ENCODE measurements around the gene RASGRP3. TPM values are rescaled to one million over a fixed set of nuclear protein-coding genes. Genes with fewer than 3 reads are reported as not detected.
A peak's percentile ranks its signal among the peaks of the same experiment; 100 is the strongest.

RASGRP3 gene
- total RNA-seq, 1 experiment from 2014 or later = 0.59 TPM

DNA sequence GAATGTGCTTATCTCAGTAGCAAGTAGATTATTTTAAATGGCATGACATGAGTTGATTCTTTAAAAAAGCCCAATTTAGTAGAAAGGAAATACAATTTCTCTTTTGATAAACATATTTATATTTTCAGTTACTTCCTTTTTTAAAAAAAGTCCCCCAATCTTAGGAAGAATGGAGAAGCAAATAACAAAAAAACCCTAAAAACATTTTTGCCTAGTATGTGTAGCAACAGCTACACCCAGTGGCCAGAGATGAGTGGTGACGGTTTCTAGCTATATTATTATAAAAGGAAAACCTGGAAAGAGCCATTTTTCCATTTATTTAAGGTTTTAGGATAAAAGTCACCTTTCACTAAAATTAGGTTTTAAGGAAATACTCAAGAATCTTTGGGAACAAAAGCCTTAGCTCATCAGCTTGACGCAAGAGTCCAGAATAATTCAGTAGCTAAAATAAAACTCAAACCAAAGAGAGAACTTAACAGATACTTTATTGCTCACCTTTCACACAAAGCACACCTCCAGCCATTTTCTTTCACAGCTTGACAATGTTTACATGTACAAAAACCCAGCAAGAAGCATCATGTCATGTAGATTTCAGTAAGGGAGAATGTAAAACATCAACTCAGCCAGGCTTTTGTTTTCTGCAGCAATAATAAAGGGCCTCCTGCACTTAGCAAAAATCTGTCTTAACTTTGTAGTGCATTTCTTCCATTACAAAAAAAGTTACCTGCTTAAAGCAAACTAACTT lies 106.9 kb downstream of the RASGRP3 start:
- no peak overlapping the region for H3K9ac ChIP-seq (ENCODE audit: low read length)
- ChIA-PET POLR2A (no interaction called here), RAD21 (ENCODE audit: low non-redundant PET in 1 of 2, low total read pairs in 2 of 2, uncharacterized antibody in 2 of 2, unreplicated experiment in 2 of 2) (interaction anchor here in 1 of 2 experiments (1.3 kb wide), 1 partner anchor 170 kb away, joined by 5 read pairs; no protein-coding TSS in a partner anchor), CTCF (interaction anchor here (0.7 to 2.6 kb wide), 20 partner anchors 8 to 549 kb away, joined by 3 to 25 read pairs (median 3); partner anchors contain the start of genes FAM98A and RASGRP3)
- H2AFZ ChIP-seq (ENCODE audit: low read depth, low read length, poor library complexity, severe bottlenecking) = no peak overlapping the region
- H3K36me3 ChIP-seq (ENCODE audit: control insufficient read depth in 1 of 2, insufficient read depth in 2 of 2, low read length in 2 of 2) = peaks cover 11 to 14% of the 10 kb centered on the region in 2 experiments
- DNase-seq (ENCODE audit: low read depth, low spot score) (no peak), ATAC-seq (peak; percentile 36; the same call in 1 of the 2 replicates)
- intact Hi-C loops (cut with micrococcal nuclease) = loop anchor here (2.0 to 10.0 kb wide), 5 partner anchors 109 to 811 kb away; partner anchors contain the start of genes LTBP1 and RASGRP3
- no TSS peak for BruUV-seq (replicated peaks)
- no peaks in the 10 kb centered on the region for H3K79me2 ChIP-seq (ENCODE audit: insufficient read depth, low read length)
- H3K4me1 ChIP-seq (ENCODE audit: control insufficient read depth in 1 of 2, insufficient read depth in 2 of 2, low read length in 2 of 2) = no peaks in the 10 kb centered on the region
- H3K27me3 ChIP-seq (ENCODE audit: insufficient read depth, low read length) = no peaks in the 10 kb centered on the region
- H3K9me2 ChIP-seq (ENCODE audit: insufficient read depth) = no peaks in the 10 kb centered on the region
- H3K27ac ChIP-seq (ENCODE audit: low read depth, low read length) = no peak overlapping the region
- H4K20me1 ChIP-seq (ENCODE audit: insufficient read depth) = no peaks in the 10 kb centered on the region
- no peaks in the 10 kb centered on the region for H3K9me3 ChIP-seq (ENCODE audit: control insufficient read depth in 1 of 2, insufficient read depth in 1 of 2, low read depth in 1 of 2, low read length in 2 of 2)
- H3K4me2 ChIP-seq (ENCODE audit: low read length) = no peak overlapping the region
- TF ChIP-seq SP1 (IDR thresholded peaks at IDR 0.05; ENCODE audit: low read depth) (no peak), ZFX (IDR thresholded peaks at IDR 0.05) (no peak), ZNF274 (IDR thresholded peaks at IDR 0.05; ENCODE audit: low read depth, low read length) (no peak), CEBPB (IDR thresholded peaks at IDR 0.05; ENCODE audit: low read depth) (no peak), EZH2 (IDR thresholded peaks at IDR 0.05) (no peak), RAD21 (IDR thresholded peaks at IDR 0.05; ENCODE audit: low read depth) (peak; percentile 80), EZH2phosphoT487 (IDR thresholded peaks at IDR 0.05; ENCODE audit: borderline replicate concordance) (no peak), ELF1 (IDR thresholded peaks at IDR 0.05; ENCODE audit: borderline replicate concordance, low read depth) (no peak), POLR2AphosphoS5 (IDR thresholded peaks at IDR 0.05; ENCODE audit: low read depth, low read length) (no peak), POLR2A (IDR thresholded peaks at IDR 0.05; ENCODE audit: borderline replicate concordance, extremely low read depth, insufficient read depth, insufficient read length) (no peak), TCF7L2 (IDR thresholded peaks at IDR 0.05; ENCODE audit: borderline replicate concordance, extremely low read depth, insufficient read depth, insufficient read length) (no peak), YY1 (IDR thresholded peaks at IDR 0.05; ENCODE audit: extremely low read depth, insufficient replicate concordance, low read depth, low read length) (no peak), EGR1 (IDR thresholded peaks at IDR 0.05; ENCODE audit: low read depth) (no peak)
- TF ChIP-seq, protein P1, sequence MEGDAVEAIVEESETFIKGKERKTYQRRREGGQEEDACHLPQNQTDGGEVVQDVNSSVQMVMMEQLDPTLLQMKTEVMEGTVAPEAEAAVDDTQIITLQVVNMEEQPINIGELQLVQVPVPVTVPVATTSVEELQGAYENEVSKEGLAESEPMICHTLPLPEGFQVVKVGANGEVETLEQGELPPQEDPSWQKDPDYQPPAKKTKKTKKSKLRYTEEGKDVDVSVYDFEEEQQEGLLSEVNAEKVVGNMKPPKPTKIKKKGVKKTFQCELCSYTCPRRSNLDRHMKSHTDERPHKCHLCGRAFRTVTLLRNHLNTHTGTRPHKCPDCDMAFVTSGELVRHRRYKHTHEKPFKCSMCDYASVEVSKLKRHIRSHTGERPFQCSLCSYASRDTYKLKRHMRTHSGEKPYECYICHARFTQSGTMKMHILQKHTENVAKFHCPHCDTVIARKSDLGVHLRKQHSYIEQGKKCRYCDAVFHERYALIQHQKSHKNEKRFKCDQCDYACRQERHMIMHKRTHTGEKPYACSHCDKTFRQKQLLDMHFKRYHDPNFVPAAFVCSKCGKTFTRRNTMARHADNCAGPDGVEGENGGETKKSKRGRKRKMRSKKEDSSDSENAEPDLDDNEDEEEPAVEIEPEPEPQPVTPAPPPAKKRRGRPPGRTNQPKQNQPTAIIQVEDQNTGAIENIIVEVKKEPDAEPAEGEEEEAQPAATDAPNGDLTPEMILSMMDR (IDR thresholded peaks at IDR 0.05 in 2 of 3, conservative IDR thresholded peaks at IDR 0.05 in 1 of 3; ENCODE audit: borderline replicate concordance in 1 of 3, insufficient read depth in 1 of 3, low read depth in 2 of 3, low read length in 2 of 3) = peak; percentile 71 to 79 (median 72); a peak in 5 of 6 replicates
- TF ChIP-seq, protein P2, sequence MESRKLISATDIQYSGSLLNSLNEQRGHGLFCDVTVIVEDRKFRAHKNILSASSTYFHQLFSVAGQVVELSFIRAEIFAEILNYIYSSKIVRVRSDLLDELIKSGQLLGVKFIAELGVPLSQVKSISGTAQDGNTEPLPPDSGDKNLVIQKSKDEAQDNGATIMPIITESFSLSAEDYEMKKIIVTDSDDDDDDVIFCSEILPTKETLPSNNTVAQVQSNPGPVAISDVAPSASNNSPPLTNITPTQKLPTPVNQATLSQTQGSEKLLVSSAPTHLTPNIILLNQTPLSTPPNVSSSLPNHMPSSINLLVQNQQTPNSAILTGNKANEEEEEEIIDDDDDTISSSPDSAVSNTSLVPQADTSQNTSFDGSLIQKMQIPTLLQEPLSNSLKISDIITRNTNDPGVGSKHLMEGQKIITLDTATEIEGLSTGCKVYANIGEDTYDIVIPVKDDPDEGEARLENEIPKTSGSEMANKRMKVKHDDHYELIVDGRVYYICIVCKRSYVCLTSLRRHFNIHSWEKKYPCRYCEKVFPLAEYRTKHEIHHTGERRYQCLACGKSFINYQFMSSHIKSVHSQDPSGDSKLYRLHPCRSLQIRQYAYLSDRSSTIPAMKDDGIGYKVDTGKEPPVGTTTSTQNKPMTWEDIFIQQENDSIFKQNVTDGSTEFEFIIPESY (IDR thresholded peaks at IDR 0.05; ENCODE audit: extremely low read depth, insufficient replicate concordance, low read length) = no peak
- TF ChIP-seq, protein P3, sequence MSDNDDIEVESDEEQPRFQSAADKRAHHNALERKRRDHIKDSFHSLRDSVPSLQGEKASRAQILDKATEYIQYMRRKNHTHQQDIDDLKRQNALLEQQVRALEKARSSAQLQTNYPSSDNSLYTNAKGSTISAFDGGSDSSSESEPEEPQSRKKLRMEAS (IDR thresholded peaks at IDR 0.05) = no peak
- H3K4me3 ChIP-seq (replicated peaks in 1 of 2; ENCODE audit: low read depth in 1 of 2, low read length in 2 of 2) = no peak overlapping the region

Measured in HCT116 (cell line).